GM12874 (cell line): ENCODE results near the gene MYO5A.

ENCODE experiments used
- TF ChIP-seq, protein P1 (sequence below): IDR thresholded peaks from 2 replicates; pipeline ENCODE4 v1.5.1; 2011; ENCODE audit warnings: low read depth, mild to moderate bottlenecking, control low read depth, low read length, moderate library complexity; ENCODE audit not compliant: insufficient read depth

Gene MYO5A

DNA sequence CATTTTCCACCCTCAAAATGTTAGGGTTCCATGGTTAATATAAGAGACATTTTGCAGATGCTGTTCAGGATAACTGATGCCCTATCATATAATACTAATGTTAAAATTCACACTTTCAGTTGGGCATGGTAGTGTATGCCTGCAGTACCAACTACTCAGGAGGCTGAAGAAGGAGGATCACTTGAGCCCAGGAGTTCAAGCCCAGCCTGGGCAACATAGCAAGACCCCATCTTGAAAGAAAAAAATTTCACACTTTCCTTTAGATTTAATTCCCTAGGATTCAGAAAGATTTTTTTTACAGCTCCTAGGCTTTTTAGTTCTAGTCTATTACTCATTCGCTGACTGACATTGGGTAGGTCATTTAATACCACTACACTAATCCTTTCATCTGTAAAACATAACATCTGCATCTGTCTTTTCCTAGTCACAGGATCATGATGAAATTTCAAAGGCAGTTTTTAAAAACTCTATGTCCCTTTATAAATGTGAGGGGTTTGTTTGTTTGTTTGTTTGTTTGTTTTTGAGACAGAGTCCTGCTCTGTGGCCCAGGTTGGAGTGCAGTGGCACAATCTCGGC lies 103.7 kb downstream of the MYO5A start:
- TF ChIP-seq, protein P1, sequence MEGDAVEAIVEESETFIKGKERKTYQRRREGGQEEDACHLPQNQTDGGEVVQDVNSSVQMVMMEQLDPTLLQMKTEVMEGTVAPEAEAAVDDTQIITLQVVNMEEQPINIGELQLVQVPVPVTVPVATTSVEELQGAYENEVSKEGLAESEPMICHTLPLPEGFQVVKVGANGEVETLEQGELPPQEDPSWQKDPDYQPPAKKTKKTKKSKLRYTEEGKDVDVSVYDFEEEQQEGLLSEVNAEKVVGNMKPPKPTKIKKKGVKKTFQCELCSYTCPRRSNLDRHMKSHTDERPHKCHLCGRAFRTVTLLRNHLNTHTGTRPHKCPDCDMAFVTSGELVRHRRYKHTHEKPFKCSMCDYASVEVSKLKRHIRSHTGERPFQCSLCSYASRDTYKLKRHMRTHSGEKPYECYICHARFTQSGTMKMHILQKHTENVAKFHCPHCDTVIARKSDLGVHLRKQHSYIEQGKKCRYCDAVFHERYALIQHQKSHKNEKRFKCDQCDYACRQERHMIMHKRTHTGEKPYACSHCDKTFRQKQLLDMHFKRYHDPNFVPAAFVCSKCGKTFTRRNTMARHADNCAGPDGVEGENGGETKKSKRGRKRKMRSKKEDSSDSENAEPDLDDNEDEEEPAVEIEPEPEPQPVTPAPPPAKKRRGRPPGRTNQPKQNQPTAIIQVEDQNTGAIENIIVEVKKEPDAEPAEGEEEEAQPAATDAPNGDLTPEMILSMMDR, result no peak

DNA sequence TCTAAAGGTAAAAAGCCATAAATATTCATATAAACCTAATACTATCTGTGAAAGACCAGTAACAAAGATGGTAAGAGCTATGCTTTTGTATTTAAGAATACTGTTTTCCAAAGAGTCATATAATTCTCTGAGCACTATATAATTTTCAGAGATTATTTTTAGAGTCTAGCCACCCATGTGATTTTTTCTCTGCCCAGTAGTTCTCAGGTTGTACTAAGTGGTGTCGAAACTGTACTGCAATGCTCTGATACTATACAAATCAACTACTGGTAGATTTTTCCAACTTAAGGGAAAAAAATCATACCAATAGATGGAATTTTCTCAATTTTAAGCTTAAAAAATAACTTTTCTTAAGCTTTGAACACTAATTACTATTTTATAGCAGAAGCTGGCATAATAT lies 104.8 kb downstream of the MYO5A start:
- TF ChIP-seq, protein P1, result no peak

DNA sequence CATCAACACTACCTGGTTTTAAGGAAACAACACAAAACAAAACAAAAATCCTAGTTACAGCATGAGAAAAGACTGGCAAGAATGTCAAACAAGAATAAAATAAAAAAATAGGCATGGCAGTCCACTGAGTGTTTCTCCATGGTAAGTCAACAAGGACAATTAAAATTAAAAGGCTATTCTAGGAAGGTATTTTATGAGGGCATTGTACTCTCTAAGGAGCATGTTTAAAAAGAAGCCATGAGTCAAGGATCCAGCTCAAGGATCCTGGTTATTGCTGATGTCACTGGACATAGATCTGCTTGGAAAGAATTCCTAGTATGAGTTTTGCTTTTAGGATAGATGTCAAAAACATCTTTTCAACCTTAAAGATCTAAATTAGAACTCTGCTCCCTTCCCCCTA lies 106.7 kb downstream of the MYO5A start:
- TF ChIP-seq, protein P1, result no peak

DNA sequence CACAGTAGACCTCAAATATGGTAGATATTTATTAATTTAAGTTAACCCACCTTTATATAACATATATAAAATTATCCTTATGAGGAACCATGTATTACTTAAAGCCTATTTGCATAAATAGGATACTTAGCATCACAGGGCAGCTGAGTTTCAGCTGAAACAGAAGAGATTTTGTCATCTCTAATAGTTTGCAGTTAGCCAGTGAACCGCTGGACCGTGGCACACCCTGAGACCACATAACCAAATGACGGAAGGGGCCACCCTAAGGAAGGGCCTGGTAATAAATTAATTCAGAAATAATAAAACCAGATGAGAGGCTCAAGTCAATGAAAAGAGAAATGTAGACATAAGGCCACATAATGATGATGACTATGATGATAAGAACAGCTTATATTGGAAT lies 107.7 kb downstream of the MYO5A start:
- TF ChIP-seq, protein P1, result no peak

DNA sequence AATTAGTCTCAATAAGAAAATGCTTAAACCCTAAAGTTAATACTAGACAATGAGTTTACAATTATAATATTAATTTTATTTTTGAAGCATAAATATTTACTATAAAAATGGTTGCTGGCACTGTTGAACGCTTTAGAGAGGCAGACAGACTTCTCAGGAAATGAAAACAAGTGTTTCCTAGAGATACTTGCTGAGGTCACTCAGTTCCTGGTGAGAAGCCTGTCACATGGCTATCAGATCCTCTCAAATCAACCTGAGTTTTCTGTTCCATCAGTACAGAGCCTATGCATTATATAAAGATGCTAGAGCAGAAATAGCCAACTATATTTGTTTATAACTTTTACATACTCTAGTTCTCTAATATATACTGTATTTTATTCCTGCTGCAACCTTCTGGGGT lies 109.2 kb downstream of the MYO5A start:
- TF ChIP-seq, protein P1, result no peak

DNA sequence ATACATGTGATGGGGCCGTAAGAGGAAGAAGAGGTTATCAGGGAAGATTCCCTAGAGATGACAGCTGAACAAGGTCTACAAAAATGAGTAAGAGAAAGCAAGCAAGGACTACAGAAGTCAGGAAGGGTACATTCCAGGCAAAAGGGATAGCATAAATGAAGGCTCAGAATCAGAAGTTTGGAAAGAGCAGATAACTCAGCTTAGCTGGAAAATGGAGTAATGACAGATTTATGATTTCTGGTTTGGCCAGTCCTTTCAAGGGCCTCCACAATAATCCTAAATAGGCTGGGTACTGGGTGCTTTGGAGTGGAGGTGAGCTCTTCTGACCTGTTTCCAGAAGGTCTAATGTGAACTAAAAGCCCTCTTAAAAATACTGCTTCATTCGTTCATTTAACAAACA lies 110.7 kb downstream of the MYO5A start:
- TF ChIP-seq, protein P1, result no peak

DNA sequence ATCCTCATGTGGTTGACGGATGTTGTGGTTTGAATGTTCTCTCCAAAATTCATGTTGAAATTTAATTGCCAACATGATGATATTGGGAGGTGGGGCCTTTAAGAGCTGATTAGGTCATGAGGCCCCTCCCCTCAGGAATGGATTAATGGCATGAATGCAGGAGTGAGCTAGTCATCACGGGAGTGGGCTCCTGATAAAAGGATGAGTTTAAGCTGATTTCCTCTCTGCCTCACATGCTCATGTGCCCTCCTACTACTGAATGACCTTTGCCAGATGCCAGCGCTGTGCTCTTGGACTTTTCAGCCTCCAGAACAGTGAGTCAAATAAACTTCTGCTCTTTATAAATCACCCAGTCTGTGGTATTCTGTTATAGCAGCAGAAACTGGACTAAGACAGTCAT lies 111.2 kb downstream of the MYO5A start:
- TF ChIP-seq, protein P1, result no peak
